ENCODE measurements around the gene JPH4. TPM values are rescaled to one million over a fixed set of nuclear protein-coding genes. Genes with fewer than 3 reads are reported as not detected.

The JPH4 gene
- total and polyA plus RNA-seq, 2 donors (not counting 1 experiment from before 2014, with no cell fraction given), result not detected

- CTCF ChIA-PET, result interaction anchor here (0.5 to 12.4 kb wide), 7 partner anchors 13 to 88 kb away, joined by 3 to 335 read pairs (median 4); partner anchors contain the start of gene AP1G2
- POLR2A ChIA-PET, result interaction anchor here (0.6 to 0.8 kb wide), 6 partner anchors 32 to 1143 kb away, joined by 3 to 5 read pairs (median 4); partner anchors contain the start of genes CBLN3, KHNYN and PABPN1
- DNase-seq, result peak; percentile 96
These were observed 22.5 kb downstream of the JPH4 start, which contains the start of gene THTPA for GRCh38 chr14:23555882-23556699. TSS of gene THTPA (plus strand) at chr14:23556271. CDS start at chr14:23556758, 487 bp downstream.

More at GRCh38 chr14:23555882-23556699, 22.5 kb downstream of the JPH4 start, which contains the start of gene THTPA:
- peak within 1 kb of the TSS; percentile 17 to 97 (median 81) for H3K4me3 ChIP-seq (ENCODE audit: control extremely low read depth in 1 of 5, extremely low read depth in 1 of 5, insufficient read depth in 1 of 5, low read depth in 2 of 5, low read length in 4 of 5)
- TF ChIP-seq CTCF (IDR thresholded peaks at IDR 0.05) (no peak), EZH2 (IDR thresholded peaks at IDR 0.05; ENCODE audit: borderline replicate concordance, insufficient read depth, low read depth, low read length, poor library complexity, severe bottlenecking) (no peak)
- ATAC-seq (ENCODE audit: low read depth), result peak; percentile 78
- Mint-ChIP-seq H3K27ac (peak within 1 kb of the TSS; percentile 99), H3K4me1 (peaks cover 45% of the 10 kb centered on the region), H3K9me3 (ENCODE audit: insufficient read depth) (no peaks in the 10 kb centered on the region), H3K4me3 (peak within 1 kb of the TSS; percentile 98), H3K27me3 (no peaks in the 10 kb centered on the region)
- no peaks in the 10 kb centered on the region for H3K9me3 ChIP-seq (ENCODE audit: control extremely low read depth in 1 of 3, control insufficient read depth in 2 of 3, insufficient read depth in 1 of 3, low read length in 2 of 3)
- peak within 1 kb of the TSS; percentile 81 for H3K4me2 ChIP-seq (replicated peaks; ENCODE audit: low read depth, low read length, poor library complexity, severe bottlenecking)
- intact Hi-C loops (cut with micrococcal nuclease), result loop anchor here (1.0 to 10.0 kb wide), 6 partner anchors 11 to 659 kb away; partner anchors contain the start of genes ACIN1, AP1G2, C14orf119 and CHMP4A
- H4K20me1 ChIP-seq (ENCODE audit: control insufficient read depth, insufficient read depth, low read length, poor library complexity, severe bottlenecking), result peaks cover 11% of the 10 kb centered on the region
- H2AFZ ChIP-seq (ENCODE audit: insufficient read depth, low read depth, low read length, poor library complexity, severe bottlenecking), result peak within 1 kb of the TSS; percentile 96
- peak within 1 kb of the TSS; percentile 93 for H3K9ac ChIP-seq (ENCODE audit: low read length)
- peaks cover 0 to 31% of the 10 kb centered on the region in 2 experiments for H3K36me3 ChIP-seq (replicated peaks in 1 of 2; ENCODE audit: control extremely low read depth in 1 of 2, control insufficient read depth in 1 of 2, extremely low read depth in 1 of 2, insufficient read depth in 2 of 2, low read length in 1 of 2)
- WGBS (ENCODE audit: insufficient coverage), result 1% methylated on average over 54 of the region's 54 CpGs
- H3K27ac ChIP-seq (ENCODE audit: low read length in 2 of 2), result peak within 1 kb of the TSS; percentile 69 to 84
- peaks cover 19 to 36% of the 10 kb centered on the region in 2 donors for H3K4me1 ChIP-seq (ENCODE audit: control insufficient read depth in 2 of 2, insufficient read depth in 2 of 2, low read length in 2 of 2)
- peaks cover 10% of the 10 kb centered on the region for H3K79me2 ChIP-seq (ENCODE audit: control insufficient read depth, insufficient read depth, low read length)
- H3K27me3 ChIP-seq (replicated peaks in 1 of 4; ENCODE audit: control extremely low read depth in 1 of 4, control insufficient read depth in 3 of 4, insufficient read depth in 4 of 4, low read length in 3 of 4), result no peaks in the 10 kb centered on the region
